ENCODE results near the gene SMURF2.

DNA sequence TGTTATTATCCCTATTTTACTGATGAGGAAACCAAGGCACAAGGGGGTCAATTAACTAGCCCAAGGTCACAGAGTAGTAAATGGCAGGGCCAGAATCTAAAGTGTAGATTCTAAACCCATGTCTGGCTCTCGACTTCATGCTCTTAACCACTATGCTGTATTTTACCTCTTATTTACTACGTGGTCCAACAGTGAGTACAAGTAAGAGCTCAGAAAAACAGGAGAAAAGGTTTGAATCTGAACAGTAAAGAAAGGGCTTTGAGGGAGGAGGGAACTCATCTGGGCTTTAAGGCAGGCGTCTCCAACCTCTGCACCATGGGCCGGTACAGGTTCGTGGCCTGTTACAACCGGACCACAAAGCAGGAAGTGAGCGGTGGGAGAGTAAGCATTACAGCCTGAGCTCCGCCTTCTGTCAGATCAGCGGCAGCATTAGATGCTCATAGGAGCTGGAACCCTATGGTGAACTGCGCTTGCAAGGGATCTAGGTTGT lies 62.9 kb downstream of the SMURF2 start:
- TF ChIP-seq CBX3 (IDR thresholded peaks at IDR 0.05; ENCODE audit: low read depth) = no peak
- no peak for TF ChIP-seq EGR1 (IDR thresholded peaks at IDR 0.05; ENCODE audit: low read depth)

All from HCT116 (cell line).